Stimulated activated naive B cell treated with anti-CD40 and anti-IgM and Interleukin-4, amounts not matched to agents 10 μg/mL and 1 μg/mL and 100 μg/mL, for 72 hours (primary cell): ENCODE measurements around the gene GUCY2C.
A peak's percentile ranks its signal among the peaks of the same experiment; 100 is the strongest.
"Not testable (repeated sequence)": the region's sequence is repeated elsewhere in the genome, so short reads cannot be mapped to it uniquely, and the experiment has no call there.

Experiments used
- ATAC-seq, 2 donors: fragments of 150-1000 bp; cut with Tn5 transposase; replicated peaks; 2 replicates each; pipeline ENCODE4 v1.10.0; 2021; ENCODE audit warnings: moderate library complexity in 1 of 2
- DNase-seq: peaks from one replicate; pipeline ENCODE4 v3.0.0; 2021
- H3K27ac Mint-ChIP-seq: one replicate; pipeline ENCODE4 v1.8.0; 2022; ENCODE audit warnings: mild to moderate bottlenecking, mixed read lengths
- H3K27me3 Mint-ChIP-seq, 2 donors: one replicate each; pipeline ENCODE4 v1.8.0; 2022; ENCODE audit warnings: mixed read lengths in 2 of 2
- H3K36me3 Mint-ChIP-seq, 2 donors: one replicate each; pipeline ENCODE4 v1.8.0; 2022; ENCODE audit warnings: mixed read lengths in 2 of 2, mild to moderate bottlenecking in 1 of 2
- H3K4me1 Mint-ChIP-seq, 2 donors: one replicate each; pipeline ENCODE4 v1.8.0; 2022; ENCODE audit warnings: mixed read lengths in 2 of 2, mild to moderate bottlenecking in 1 of 2
- H3K4me3 Mint-ChIP-seq, 2 donors: one replicate each; pipeline ENCODE4 v1.8.0; 2022; ENCODE audit warnings: mild to moderate bottlenecking in 2 of 2, mixed read lengths in 2 of 2, moderate library complexity in 1 of 2
- H3K9me3 Mint-ChIP-seq, 2 donors: one replicate each; pipeline ENCODE4 v1.8.0; 2022; ENCODE audit warnings: mixed read lengths in 2 of 2, mild to moderate bottlenecking in 1 of 2

GUCY2C gene

GRCh38 chr12:14698555-14698954 lies 2.2 kb upstream of the GUCY2C start:
- Mint-ChIP-seq H3K27ac (no peak overlapping the region), H3K27me3 (peaks cover 0 to 4% of the 10 kb centered on the region in 2 donors), H3K4me3 (no peak overlapping the region), H3K4me1 (no peaks in the 10 kb centered on the region), H3K36me3 (no peaks in the 10 kb centered on the region), H3K9me3 (peaks cover 0 to 3% of the 10 kb centered on the region in 2 donors)
- DNase-seq (no peak), ATAC-seq (no peak)

DNA sequence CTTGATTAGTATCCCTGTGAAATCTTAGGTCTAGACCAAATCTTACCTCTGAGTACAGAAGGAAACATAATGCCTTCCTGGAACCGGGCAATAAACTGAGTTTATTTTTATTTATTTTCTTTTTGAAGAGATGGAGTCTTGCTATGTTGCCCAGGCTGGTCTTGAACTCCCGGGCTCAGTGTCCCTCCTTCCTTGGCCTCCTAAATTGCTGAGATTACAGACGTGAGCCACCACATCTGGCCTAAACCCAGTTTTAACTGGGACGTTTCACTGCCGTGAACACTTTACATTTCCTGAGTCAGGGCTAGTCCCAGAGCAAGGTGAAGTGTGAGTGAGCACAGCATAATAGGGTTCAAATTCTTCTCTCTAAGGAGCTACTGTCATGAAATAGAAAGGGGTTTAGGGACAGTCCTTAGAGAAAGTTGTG lies 671 bp downstream of the GUCY2C start:
- H3K27me3 Mint-ChIP-seq = peaks cover 0 to 4% of the 10 kb centered on the region in 2 donors
- DNase-seq (no peak), ATAC-seq (no peak)
- H3K4me3 Mint-ChIP-seq = no peak overlapping the region
- no peaks in the 10 kb centered on the region for H3K36me3 Mint-ChIP-seq
- H3K4me1 Mint-ChIP-seq = no peaks in the 10 kb centered on the region
- H3K27ac Mint-ChIP-seq = no peak overlapping the region
- H3K9me3 Mint-ChIP-seq = peaks cover 0 to 3% of the 10 kb centered on the region in 2 donors

GRCh38 chr12:14694970-14695369 lies 1.4 kb downstream of the GUCY2C start:
- no peaks in the 10 kb centered on the region for H3K36me3 Mint-ChIP-seq
- DNase-seq = no peak
- peaks cover 0 to 4% of the 10 kb centered on the region in 2 donors for H3K27me3 Mint-ChIP-seq
- H3K4me3 Mint-ChIP-seq = no peak overlapping the region
- ATAC-seq = no peak
- peaks cover 0 to 3% of the 10 kb centered on the region in 2 donors for H3K9me3 Mint-ChIP-seq
- no peaks in the 10 kb centered on the region for H3K4me1 Mint-ChIP-seq
- H3K27ac Mint-ChIP-seq = no peak overlapping the region

GRCh38 chr12:14694145-14694714 lies 2.2 kb downstream of the GUCY2C start:
- H3K4me1 Mint-ChIP-seq = no peaks in the 10 kb centered on the region
- peaks cover 0 to 3% of the 10 kb centered on the region in 2 donors for H3K9me3 Mint-ChIP-seq
- no peak for ATAC-seq
- no peak overlapping the region for H3K27ac Mint-ChIP-seq
- DNase-seq = no peak
- H3K4me3 Mint-ChIP-seq = no peak overlapping the region
- no peaks in the 10 kb centered on the region for H3K36me3 Mint-ChIP-seq
- H3K27me3 Mint-ChIP-seq = peaks cover 0 to 4% of the 10 kb centered on the region in 2 donors

DNA sequence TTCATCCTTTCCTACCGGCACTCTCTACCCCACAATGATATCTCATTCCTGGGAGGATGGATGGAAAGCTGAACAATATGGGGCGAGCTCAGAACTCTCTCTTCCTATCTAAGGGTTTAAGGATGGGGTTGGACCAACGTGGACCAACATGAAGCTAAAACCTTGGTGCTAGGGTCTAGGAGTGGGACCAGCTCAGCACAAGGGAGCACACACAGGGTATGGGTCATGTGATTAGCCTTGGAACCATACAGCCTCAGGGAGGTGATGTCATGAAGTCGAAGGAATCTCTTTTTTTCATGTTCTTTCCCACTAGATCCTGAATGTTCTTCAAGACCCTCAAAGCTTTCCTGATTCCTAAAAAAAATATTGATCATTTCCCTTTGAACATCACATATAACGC lies 3.3 kb downstream of the GUCY2C start:
- Mint-ChIP-seq H3K27ac (no peak overlapping the region), H3K27me3 (peaks cover 0 to 3% of the 10 kb centered on the region in 2 donors), H3K4me3 (no peak overlapping the region), H3K4me1 (no peaks in the 10 kb centered on the region), H3K9me3 (peaks cover 0 to 1% of the 10 kb centered on the region in 2 donors), H3K36me3 (no peaks in the 10 kb centered on the region)
- ATAC-seq = no peak
- DNase-seq = no peak

DNA sequence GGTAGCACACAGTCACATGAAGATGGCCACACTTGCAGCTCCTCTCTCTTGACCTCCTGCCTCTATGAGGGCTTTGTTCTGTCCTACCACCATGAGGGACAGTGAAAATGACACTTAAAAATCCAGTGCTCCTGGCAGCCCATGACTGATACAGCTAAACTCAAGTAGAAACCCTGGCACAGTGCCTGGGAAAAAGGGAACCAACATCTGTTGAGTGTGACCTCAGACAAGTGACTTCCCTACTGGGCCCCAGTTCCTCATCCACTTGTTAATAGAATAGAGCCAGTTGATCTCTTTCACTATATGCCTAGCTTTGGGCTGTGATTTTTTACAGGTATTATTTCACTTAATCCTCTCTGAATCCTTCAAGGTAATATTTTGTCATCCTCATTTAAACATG lies 4.8 kb downstream of the GUCY2C start:
- Mint-ChIP-seq H3K27me3 (peaks cover 0 to 3% of the 10 kb centered on the region in 2 donors), H3K4me1 (no peaks in the 10 kb centered on the region), H3K27ac (no peak overlapping the region), H3K4me3 (no peak overlapping the region), H3K36me3 (no peaks in the 10 kb centered on the region), H3K9me3 (no peaks in the 10 kb centered on the region)
- ATAC-seq (peak; percentile 46 to 71), DNase-seq (peak; percentile 4)

DNA sequence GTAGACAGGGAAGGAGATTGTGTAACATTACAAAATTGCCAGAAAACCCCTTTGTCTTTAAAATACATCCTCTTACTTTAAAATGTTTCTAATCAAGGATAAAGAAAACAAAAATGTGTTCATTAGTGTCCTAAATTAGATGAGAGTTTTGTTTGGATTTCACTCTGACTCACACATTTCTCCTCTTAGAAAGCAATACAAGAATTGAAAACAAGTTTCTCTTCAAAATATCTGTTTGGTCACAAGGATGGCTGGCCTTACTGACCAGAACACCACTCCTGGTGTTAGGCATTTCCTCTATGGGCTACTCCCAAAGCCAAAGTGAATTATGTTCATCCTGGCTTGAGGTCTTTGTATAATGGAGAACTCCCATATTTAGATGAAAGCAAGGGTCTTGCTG lies 6.4 kb downstream of the GUCY2C start:
- DNase-seq = no peak
- no peak for ATAC-seq
- Mint-ChIP-seq H3K27ac (no peak overlapping the region), H3K9me3 (no peaks in the 10 kb centered on the region), H3K4me1 (no peaks in the 10 kb centered on the region), H3K4me3 (no peak overlapping the region), H3K36me3 (no peaks in the 10 kb centered on the region), H3K27me3 (peaks cover 0 to 3% of the 10 kb centered on the region in 2 donors)

- no peak overlapping the region for H3K27ac Mint-ChIP-seq
Observed at GRCh38 chr12:14689144-14689543, 7.3 kb downstream of the GUCY2C start.

GRCh38 chr12:14682231-14682630 lies 14.2 kb downstream of the GUCY2C start:
- not testable (repeated sequence) for ATAC-seq, DNase-seq, H3K36me3 Mint-ChIP-seq, H3K4me1 Mint-ChIP-seq, H3K4me3 Mint-ChIP-seq, H3K27me3 Mint-ChIP-seq, H3K27ac Mint-ChIP-seq, H3K9me3 Mint-ChIP-seq

More at GRCh38 chr12:14689144-14689543, 7.3 kb downstream of the GUCY2C start:
- Mint-ChIP-seq H3K27me3 (peaks cover 0 to 3% of the 10 kb centered on the region in 2 donors), H3K4me1 (no peaks in the 10 kb centered on the region), H3K36me3 (no peaks in the 10 kb centered on the region), H3K4me3 (no peak overlapping the region), H3K9me3 (no peaks in the 10 kb centered on the region)
- DNase-seq (no peak), ATAC-seq (no peak)

GRCh38 chr12:14681625-14682024 lies 14.8 kb downstream of the GUCY2C start:
- ATAC-seq (no peak), DNase-seq (no peak)
- H3K27ac Mint-ChIP-seq = no peak overlapping the region
- H3K4me1 Mint-ChIP-seq = no peaks in the 10 kb centered on the region
- no peaks in the 10 kb centered on the region for H3K27me3 Mint-ChIP-seq
- no peaks in the 10 kb centered on the region for H3K36me3 Mint-ChIP-seq
- H3K4me3 Mint-ChIP-seq = no peak overlapping the region
- no peaks in the 10 kb centered on the region for H3K9me3 Mint-ChIP-seq

DNA sequence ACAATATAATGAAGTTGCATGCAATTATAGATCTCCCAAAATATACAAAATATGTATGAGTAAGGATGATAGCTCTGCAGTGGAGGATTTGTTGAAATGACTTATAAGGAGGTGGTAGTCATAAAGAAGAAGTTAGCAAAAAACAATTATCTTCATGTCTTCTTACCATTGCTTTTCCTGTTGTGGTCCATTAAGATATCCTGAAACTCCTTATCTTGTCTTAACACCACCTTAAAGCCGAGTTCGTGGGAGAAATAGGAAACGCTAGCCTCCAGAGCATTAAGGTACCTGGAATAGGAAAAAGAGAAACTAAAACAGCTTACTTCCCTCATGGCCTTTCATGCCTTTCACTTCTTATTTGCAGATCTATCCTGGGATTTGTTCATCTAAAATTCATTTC lies 15.2 kb downstream of the GUCY2C start:
- H3K27me3 Mint-ChIP-seq = no peaks in the 10 kb centered on the region
- no peaks in the 10 kb centered on the region for H3K9me3 Mint-ChIP-seq
- no peaks in the 10 kb centered on the region for H3K4me1 Mint-ChIP-seq
- H3K4me3 Mint-ChIP-seq = no peak overlapping the region
- H3K36me3 Mint-ChIP-seq = no peaks in the 10 kb centered on the region
- ATAC-seq = no peak
- DNase-seq = no peak
- H3K27ac Mint-ChIP-seq = no peak overlapping the region

DNA sequence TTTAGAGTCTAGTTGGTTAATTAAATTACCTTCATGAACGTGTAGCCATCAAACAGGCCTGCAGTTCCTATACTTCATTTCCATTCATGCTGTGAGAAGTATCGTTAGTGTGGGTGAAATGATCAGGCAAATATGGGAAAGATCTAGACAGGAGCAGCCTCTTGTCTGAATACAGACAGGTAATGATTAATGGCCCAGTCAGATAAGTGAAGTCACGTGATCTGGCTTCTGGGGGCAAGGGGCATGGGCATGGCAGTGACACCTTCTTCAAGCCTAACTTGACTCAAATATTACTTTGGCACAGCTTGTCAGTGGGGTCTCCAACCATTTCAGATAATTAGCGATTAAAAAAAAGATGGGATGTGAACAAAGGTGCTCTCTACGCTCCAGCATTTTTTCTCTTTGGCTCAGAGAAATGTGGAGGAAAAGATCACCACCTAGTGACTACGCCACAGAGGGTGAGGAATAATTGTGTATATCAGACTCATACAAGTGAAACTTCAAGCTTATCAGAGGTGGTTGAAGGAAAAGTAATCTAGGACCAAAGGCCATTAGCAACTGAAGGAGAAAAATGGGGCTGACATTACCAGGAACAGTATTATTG lies 17.8 kb downstream of the GUCY2C start:
- H3K9me3 Mint-ChIP-seq = no peaks in the 10 kb centered on the region
- no peak for ATAC-seq
- H3K27ac Mint-ChIP-seq = no peak overlapping the region
- H3K4me1 Mint-ChIP-seq = no peaks in the 10 kb centered on the region
- peaks cover 6 to 9% of the 10 kb centered on the region in 2 donors for H3K27me3 Mint-ChIP-seq
- no peak overlapping the region for H3K4me3 Mint-ChIP-seq
- H3K36me3 Mint-ChIP-seq = no peaks in the 10 kb centered on the region
- DNase-seq = no peak

GRCh38 chr12:14668591-14668990 lies 27.8 kb downstream of the GUCY2C start:
- Mint-ChIP-seq H3K27me3 (peaks cover 8 to 14% of the 10 kb centered on the region in 2 donors), H3K27ac (no peak overlapping the region), H3K4me3 (no peak overlapping the region), H3K4me1 (peaks cover 7 to 16% of the 10 kb centered on the region in 2 donors), H3K36me3 (no peaks in the 10 kb centered on the region), H3K9me3 (peaks cover 0 to 5% of the 10 kb centered on the region in 2 donors)
- DNase-seq (no peak), ATAC-seq (no peak)

DNA sequence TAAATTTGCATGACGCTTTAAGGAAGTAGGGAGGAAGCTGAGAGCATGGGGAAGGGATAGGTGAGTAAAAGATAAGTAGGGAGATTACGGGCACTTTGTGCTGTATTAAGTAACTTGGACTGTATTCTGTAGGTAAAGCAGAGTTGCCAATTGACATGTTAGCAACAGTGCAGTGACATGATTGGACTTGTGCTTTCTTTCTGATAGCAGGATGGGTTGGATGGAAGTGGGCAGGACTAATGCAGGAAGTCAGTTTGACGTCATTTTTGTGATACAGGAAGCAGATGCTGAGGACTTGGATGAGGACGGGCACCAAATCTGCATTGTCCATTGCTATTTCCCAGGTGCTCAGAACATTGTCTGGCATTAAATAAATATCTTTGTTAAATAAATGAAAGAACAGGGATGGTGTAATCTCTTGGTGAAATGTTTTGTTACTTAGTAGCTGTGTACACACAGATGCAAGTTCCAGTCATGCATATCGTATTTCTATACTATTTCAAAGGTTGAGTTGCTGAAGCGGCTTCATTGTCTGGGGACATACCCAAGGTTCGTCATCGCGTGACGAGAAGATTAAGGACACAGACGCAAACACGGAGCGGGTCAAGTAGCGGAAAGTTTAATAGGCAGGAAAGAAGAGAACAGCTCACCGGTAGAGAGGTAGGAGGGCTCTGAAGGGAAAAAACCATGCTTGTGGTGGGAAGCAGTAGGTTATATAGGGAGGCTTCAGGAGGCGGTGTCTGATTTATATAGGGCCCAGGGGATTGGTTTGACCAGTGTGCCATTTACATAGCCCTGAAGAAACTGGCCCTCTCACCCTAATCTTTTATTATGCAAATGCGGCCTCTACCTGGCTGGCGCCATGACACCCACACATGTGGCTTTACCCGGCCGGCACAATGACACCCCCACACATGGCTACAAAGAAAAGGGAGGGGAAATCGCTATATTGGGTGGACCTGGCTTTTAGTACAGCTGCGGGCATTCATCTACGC lies 30.7 kb downstream of the GUCY2C start:
- ATAC-seq (peak in 1 of 2 donors; percentile 31), DNase-seq (no peak)
- Mint-ChIP-seq H3K4me1 (peaks cover 7 to 16% of the 10 kb centered on the region in 2 donors), H3K4me3 (no peak overlapping the region), H3K9me3 (peaks cover 0 to 5% of the 10 kb centered on the region in 2 donors), H3K27me3 (peaks cover 0 to 7% of the 10 kb centered on the region in 2 donors), H3K27ac (peak overlapping the region; percentile 53), H3K36me3 (no peaks in the 10 kb centered on the region)
